Kidney epithelial cell (primary cell): ENCODE measurements around the gene SDCCAG8. TPM values are rescaled to one million over a fixed set of nuclear protein-coding genes. Genes with fewer than 3 reads are reported as not detected.
A peak's percentile ranks its signal among the peaks of the same experiment; 100 is the strongest.

Source experiments
- DNase-seq: peaks from one replicate; pipeline ENCODE4 v3.0.0-alpha.2; 2010; ENCODE audit warnings: low read depth
- H3K27me3 ChIP-seq: 2 replicates; pipeline ENCODE4 v1.6.0; 2011; ENCODE audit warnings: low read length; ENCODE audit not compliant: control insufficient read depth, insufficient read depth
- H3K36me3 ChIP-seq: 2 replicates; pipeline ENCODE4 v1.5.1; 2011; ENCODE audit warnings: low read length; ENCODE audit not compliant: control insufficient read depth, insufficient read depth
- H3K4me3 ChIP-seq: 2 replicates; pipeline ENCODE4 v1.5.1; 2011; ENCODE audit warnings: low read depth, mild to moderate bottlenecking, control low read depth, low read length
- CTCF ChIP-seq: IDR thresholded peaks from 2 replicates; pipeline ENCODE4 v1.5.1; 2011; ENCODE audit warnings: mild to moderate bottlenecking, moderate library complexity, low read length, control low read depth, inconsistent platforms; ENCODE audit not compliant: insufficient read depth, poor library complexity, severe bottlenecking
- total RNA-seq: library from RNA; depleted of rRNA; stranded (reverse); fragments of >200 nt; gene quantifications from 2 replicates; pipeline ENCODE4 v1.2.3, GENCODE V29; 2015

SDCCAG8 gene
- total RNA-seq, 1 donor from 2014 or later, result 46.9 TPM

GRCh38 chr1:243251539-243251938, 4.3 kb upstream of the SDCCAG8 start:
- Histone ChIP-seq H3K4me3 (no peak overlapping the region), H3K36me3 (no peaks in the 10 kb centered on the region), H3K27me3 (no peaks in the 10 kb centered on the region)
- no peak for DNase-seq
- TF ChIP-seq CTCF, result no peak

- TF ChIP-seq CTCF, result no peak
Measured at GRCh38 chr1:243253211-243253925, 2.5 kb upstream of the SDCCAG8 start.

GRCh38 chr1:243253926-243254232, 2.0 kb upstream of the SDCCAG8 start:
- no peaks in the 10 kb centered on the region for H3K27me3 ChIP-seq
- TF ChIP-seq CTCF, result no peak
- no peaks in the 10 kb centered on the region for H3K36me3 ChIP-seq
- peak overlapping the region; percentile 99 for H3K4me3 ChIP-seq
- no peak for DNase-seq

More at GRCh38 chr1:243253211-243253925, 2.5 kb upstream of the SDCCAG8 start:
- no peak for DNase-seq
- peak overlapping the region; percentile 99 for H3K4me3 ChIP-seq
- no peaks in the 10 kb centered on the region for H3K27me3 ChIP-seq
- H3K36me3 ChIP-seq, result no peaks in the 10 kb centered on the region

GRCh38 chr1:243254233-243254926, 1.5 kb upstream of the SDCCAG8 start:
- no peaks in the 10 kb centered on the region for H3K27me3 ChIP-seq
- DNase-seq, result no peak
- no peaks in the 10 kb centered on the region for H3K36me3 ChIP-seq
- peak overlapping the region; percentile 99 for H3K4me3 ChIP-seq
- no peak for TF ChIP-seq CTCF

- Histone ChIP-seq H3K36me3 (no peaks in the 10 kb centered on the region), H3K27me3 (no peaks in the 10 kb centered on the region), H3K4me3 (peak within 1 kb of the TSS; percentile 99)
- DNase-seq, result peak; percentile 96
- TF ChIP-seq CTCF, result no peak
Measured at GRCh38 chr1:243254927-243255790, 682 bp upstream of the SDCCAG8 start, which contains the start of gene CEP170. Gene CEP170, minus strand, starts transcription at chr1:243255281. Its CDS starts 30,001 bp downstream, at chr1:243225280.
